ENCODE results near the gene SIVA1. TPM values are rescaled to one million over a fixed set of nuclear protein-coding genes. Genes with fewer than 3 reads are reported as not detected.

SIVA1 gene
- total and polyA plus RNA-seq, 9 of the 15 experiments (the other 6 are each of a cell fraction or from before 2014, with no cell fraction given), result 4.2 to 186 (median 54.2) TPM

- TF ChIP-seq, protein P1, sequence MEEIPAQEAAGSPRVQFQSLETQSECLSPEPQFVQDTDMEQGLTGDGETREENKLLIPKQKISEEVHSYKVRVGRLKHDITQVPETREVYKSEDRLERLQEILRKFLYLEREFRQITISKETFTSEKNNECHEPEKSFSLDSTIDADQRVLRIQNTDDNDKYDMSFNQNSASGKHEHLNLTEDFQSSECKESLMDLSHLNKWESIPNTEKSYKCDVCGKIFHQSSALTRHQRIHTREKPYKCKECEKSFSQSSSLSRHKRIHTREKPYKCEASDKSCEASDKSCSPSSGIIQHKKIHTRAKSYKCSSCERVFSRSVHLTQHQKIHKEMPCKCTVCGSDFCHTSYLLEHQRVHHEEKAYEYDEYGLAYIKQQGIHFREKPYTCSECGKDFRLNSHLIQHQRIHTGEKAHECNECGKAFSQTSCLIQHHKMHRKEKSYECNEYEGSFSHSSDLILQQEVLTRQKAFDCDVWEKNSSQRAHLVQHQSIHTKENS (CRISPR knock-in tag; IDR thresholded peaks at IDR 0.05), result no peak
Measured at GRCh38 chr14:104773505-104774452, 20.8 kb downstream of the SIVA1 start (continued).

- Histone ChIP-seq H3K4me3 (no peak overlapping the region), H2AFZ (ENCODE audit: low read depth, low read length) (no peak overlapping the region), H3K36me3 (ENCODE audit: control insufficient read depth, insufficient read depth, low read length) (peaks cover 73% of the 10 kb centered on the region; the same call in 1 of the 3 replicates), H3K9me3 (replicated peaks; ENCODE audit: control insufficient read depth, insufficient read depth, low read depth, low read length) (peaks cover 6% of the 10 kb centered on the region; the same call in 1 of the 2 replicates), H3K79me2 (ENCODE audit: control insufficient read depth, insufficient read depth, low read length) (no peaks in the 10 kb centered on the region), H3K9ac (ENCODE audit: insufficient read depth in 1 of 2, low read depth in 2 of 2, low read length in 2 of 2) (no peak overlapping the region), H3K9me1 (ENCODE audit: control insufficient read depth, insufficient read depth, low read length) (no peaks in the 10 kb centered on the region), H3K27me3 (ENCODE audit: control insufficient read depth in 2 of 2, insufficient read depth in 2 of 2, low read length in 2 of 2) (no peaks in the 10 kb centered on the region), H4K20me1 (replicated peaks; ENCODE audit: control insufficient read depth, insufficient read depth, low read length) (no peaks in the 10 kb centered on the region), H3K4me1 (replicated peaks in 1 of 2; ENCODE audit: control insufficient read depth in 2 of 2, insufficient read depth in 2 of 2, low read length in 2 of 2) (peaks cover 0 to 56% of the 10 kb centered on the region in 2 experiments; a peak in 3 of 5 replicates), H3K4me2 (ENCODE audit: insufficient read depth, low read length) (no peak overlapping the region), H3K27ac (ENCODE audit: extremely low read depth, low read depth, low read length) (no peak overlapping the region)
- BruUV-seq (replicated peaks), result no TSS peak
- 96% methylated on average over 14 of the region's 20 CpGs for WGBS (ENCODE audit: insufficient coverage, low coverage, missing lambda C conversion rate)
- ChIA-PET CTCF (ENCODE audit: low intra/inter-chr PET ratio) (no interaction called here), POLR2A (interaction anchor here (1.1 kb wide), 1 partner anchor 22 kb away, joined by 3 read pairs; the partner anchor contains the start of gene SIVA1)
- intact Hi-C loops (cut with micrococcal nuclease) (no loop called here), in situ Hi-C loops (cut with MboI) (no loop called here)
- ATAC-seq, result no peak
- FAIRE-seq, result no peak
- no peak for DNase-seq (ENCODE audit: extremely low read depth in 1 of 4, low spot score in 3 of 4)
- TF ChIP-seq ZFP30 (CRISPR knock-in tag; IDR thresholded peaks at IDR 0.05; ENCODE audit: borderline replicate concordance) (no peak), ZNF282 (CRISPR knock-in tag; IDR thresholded peaks at IDR 0.05) (no peak), SLC30A9 (CRISPR knock-in tag; IDR thresholded peaks at IDR 0.05) (no peak), FUS (optimal IDR thresholded peaks at IDR 0.05; ENCODE audit: low read depth, low read length) (no peak), ZNF280B (CRISPR knock-in tag; IDR thresholded peaks at IDR 0.05) (no peak), SP2 (IDR thresholded peaks at IDR 0.05; ENCODE audit: extremely low read depth, low read depth, low read length, poor library complexity, severe bottlenecking) (no peak), RFX1 (IDR thresholded peaks at IDR 0.05) (no peak), E2F1 (CRISPR knock-in tag; IDR thresholded peaks at IDR 0.05) (no peak), TBL1XR1 (IDR thresholded peaks at IDR 0.05; ENCODE audit: low read length in 2 of 2) (no peak)
- TF ChIP-seq, protein P2, sequence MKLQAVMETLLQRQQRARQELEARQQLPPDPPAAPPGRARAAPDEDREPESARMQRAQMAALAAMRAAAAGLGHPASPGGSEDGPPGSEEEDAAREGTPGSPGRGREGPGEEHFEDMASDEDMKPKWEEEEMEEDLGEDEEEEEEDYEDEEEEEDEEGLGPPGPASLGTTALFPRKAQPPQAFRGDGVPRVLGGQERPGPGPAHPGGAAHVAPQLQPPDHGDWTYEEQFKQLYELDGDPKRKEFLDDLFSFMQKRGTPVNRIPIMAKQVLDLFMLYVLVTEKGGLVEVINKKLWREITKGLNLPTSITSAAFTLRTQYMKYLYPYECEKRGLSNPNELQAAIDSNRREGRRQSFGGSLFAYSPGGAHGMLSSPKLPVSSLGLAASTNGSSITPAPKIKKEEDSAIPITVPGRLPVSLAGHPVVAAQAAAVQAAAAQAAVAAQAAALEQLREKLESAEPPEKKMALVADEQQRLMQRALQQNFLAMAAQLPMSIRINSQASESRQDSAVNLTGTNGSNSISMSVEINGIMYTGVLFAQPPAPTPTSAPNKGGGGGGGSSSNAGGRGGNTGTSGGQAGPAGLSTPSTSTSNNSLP (IDR thresholded peaks at IDR 0.05; ENCODE audit: borderline replicate concordance, low read depth, low read length), result no peak
Measured at GRCh38 chr14:104774453-104775072, 21.6 kb downstream of the SIVA1 start.

All from K562 (cell line).